CD14-positive monocyte (primary cell): ENCODE results near the gene SV2B. TPM values are rescaled to one million over a fixed set of nuclear protein-coding genes. Genes with fewer than 3 reads are reported as not detected.

Experiments
- DNase-seq, 3 donors: peaks; one replicate each; pipeline ENCODE4 v3.0.0-alpha.2; 2011 to 2022
- H2AFZ ChIP-seq: 2 replicates; pipeline ENCODE4 v1.6.0; 2012; ENCODE audit warnings: mild to moderate bottlenecking, low read depth, low read length, inconsistent platforms; ENCODE audit not compliant: insufficient read depth, poor library complexity, severe bottlenecking
- H3K27ac ChIP-seq, 2 donors: 1 replicate in 1 of 2; 2 replicates in 1 of 2; pipeline ENCODE4 v1.5.1; 2012 to 2013; ENCODE audit warnings: low read length in 2 of 2, control low read depth in 1 of 2, inconsistent platforms in 1 of 2, low read depth in 1 of 2, mild to moderate bottlenecking in 1 of 2
- H3K27me3 ChIP-seq, 2 donors: one replicate each; pipeline versions ENCODE4 v1.6.0 to v1.6.1; 2011 to 2013; ENCODE audit warnings: low read length in 2 of 2; ENCODE audit not compliant: control insufficient read depth in 2 of 2, insufficient read depth in 2 of 2
- H3K36me3 ChIP-seq, 2 donors: replicated peaks in 1 of 2; 1 replicate in 1 of 2; 2 replicates in 1 of 2; pipeline versions ENCODE4 v1.5.1 to v1.6.1; 2012 to 2013; ENCODE audit warnings: low read length in 2 of 2, control low read depth in 1 of 2, inconsistent platforms in 1 of 2, mild to moderate bottlenecking in 1 of 2; ENCODE audit not compliant: insufficient read depth in 2 of 2, control insufficient read depth in 1 of 2
- H3K4me1 ChIP-seq, 2 donors: 1 replicate in 1 of 2; 2 replicates in 1 of 2; pipeline versions ENCODE4 v1.5.1 to v1.6.1; 2012 to 2013; ENCODE audit warnings: low read length in 2 of 2, control low read depth in 1 of 2, inconsistent platforms in 1 of 2, mild to moderate bottlenecking in 1 of 2, moderate library complexity in 1 of 2; ENCODE audit not compliant: insufficient read depth in 2 of 2, control insufficient read depth in 1 of 2
- H3K4me2 ChIP-seq: replicated peaks from 2 replicates; pipeline ENCODE3; 2012; ENCODE audit warnings: low read length, moderate library complexity, mild to moderate bottlenecking; ENCODE audit not compliant: poor library complexity, severe bottlenecking; ENCODE audit errors: extremely low read depth
- H3K4me3 ChIP-seq, 3 experiments: fragments of 200-600 bp in 1 of 3; sonication (generic) in 1 of 3; replicated peaks in 1 of 3; 1 replicate in 2 of 3; 2 replicates in 1 of 3; pipeline ENCODE4 v1.5.1; 2011 to 2013; ENCODE audit warnings: low read length in 3 of 3, mild to moderate bottlenecking in 3 of 3, control low read depth in 2 of 3, low read depth in 2 of 3, inconsistent platforms in 1 of 3, moderate library complexity in 1 of 3
- H3K79me2 ChIP-seq: 2 replicates; pipeline ENCODE4 v1.6.0; 2012; ENCODE audit warnings: mild to moderate bottlenecking, control low read depth, inconsistent platforms, low read length, moderate library complexity; ENCODE audit not compliant: insufficient read depth
- H3K9ac ChIP-seq: 2 replicates; pipeline ENCODE4 v1.6.0; 2017; ENCODE audit warnings: low read length, mild to moderate bottlenecking; ENCODE audit not compliant: insufficient read depth, poor library complexity, severe bottlenecking
- H3K9me3 ChIP-seq, 2 donors: replicated peaks in 1 of 2; 1 replicate in 1 of 2; 2 replicates in 1 of 2; pipeline versions ENCODE4 v1.5.1 to v1.6.1; 2012 to 2013; ENCODE audit warnings: low read length in 2 of 2, control low read depth in 1 of 2; ENCODE audit not compliant: control insufficient read depth in 1 of 2, insufficient read depth in 1 of 2
- H4K20me1 ChIP-seq: 2 replicates; pipeline ENCODE4 v1.6.0; 2012; ENCODE audit warnings: mild to moderate bottlenecking, low read length, control low read depth, moderate library complexity; ENCODE audit not compliant: insufficient read depth
- H3K27ac Mint-ChIP-seq, 7 donors: one replicate each; pipeline ENCODE4 v1.8.0; 2020; ENCODE audit warnings: mild to moderate bottlenecking in 7 of 7, mixed read lengths in 7 of 7, moderate library complexity in 6 of 7, inconsistent platforms in 2 of 7
- H3K27me3 Mint-ChIP-seq, 3 donors: one replicate each; pipeline ENCODE4 v1.8.0; 2021 to 2022; ENCODE audit warnings: low read depth in 3 of 3, mild to moderate bottlenecking in 3 of 3, mixed read lengths in 3 of 3, moderate library complexity in 3 of 3, inconsistent platforms in 1 of 3
- H3K36me3 Mint-ChIP-seq, 2 donors: one replicate each; pipeline ENCODE4 v1.8.0; 2020; ENCODE audit warnings: mixed read lengths in 2 of 2, inconsistent platforms in 1 of 2, mild to moderate bottlenecking in 1 of 2
- H3K4me1 Mint-ChIP-seq: one replicate; pipeline ENCODE4 v1.8.0; 2020; ENCODE audit warnings: mild to moderate bottlenecking, mixed read lengths
- H3K4me3 Mint-ChIP-seq, 2 donors: one replicate each; pipeline ENCODE4 v1.8.0; 2020; ENCODE audit warnings: mild to moderate bottlenecking in 2 of 2, mixed read lengths in 2 of 2, moderate library complexity in 1 of 2
- H3K9me3 Mint-ChIP-seq, 7 donors: one replicate each; pipeline ENCODE4 v1.8.0; 2020 to 2022; ENCODE audit warnings: mixed read lengths in 7 of 7, mild to moderate bottlenecking in 6 of 7, moderate library complexity in 6 of 7, inconsistent platforms in 2 of 7
- CTCF ChIP-seq: fragments of 200-600 bp; IDR thresholded peaks from one replicate; pipeline ENCODE4 v1.8.0; 2022; ENCODE audit warnings: antibody characterized with exemption, mild to moderate bottlenecking
- whole genome bisulfite sequencing: methylation state at CpG from one replicate; pipeline ENCODE4 v1.1.5; 2013; ENCODE audit warnings: missing lambda C conversion rate; ENCODE audit not compliant: insufficient coverage; 5-methylcytosine and 5-hydroxymethylcytosine counted together
- intact Hi-C, 2 donors: fragments of 100-400 bp; cut with micrococcal nuclease; formaldehyde crosslinking; loops; one replicate each; pipeline versions ENCODE4 v1.15.0 to v1.15.1; 2023
- polyA plus RNA-seq, 3 donors: library from polyadenylated mRNA; depleted of rRNA in 1 of 3; unstranded in 2 of 3; stranded (reverse) in 1 of 3; fragments of 300-500 nt in 2 of 3; fragments of >200 nt in 1 of 3; fragmentation: Illumina TruSeq in 2 of 3; gene quantifications; 1 replicate in 2 of 3; 2 replicates in 1 of 3; pipeline ENCODE4 v1.2.3, GENCODE V29; 2012 to 2021

Gene SV2B
- polyA plus RNA-seq, 3 donors: not detected

- no peak overlapping the region for H3K27ac ChIP-seq
- WGBS: no CpG with 5 or more reads among the region's 3 CpGs
- H3K4me1 ChIP-seq: peaks cover 55 to 75% of the 10 kb centered on the region in 2 donors
- no peaks in the 10 kb centered on the region for H3K36me3 ChIP-seq
- peak overlapping the region in 1 of 3 experiments; percentile 10 for H3K4me3 ChIP-seq
- intact Hi-C loops: no loop called here
- H3K9ac ChIP-seq: no peak overlapping the region
- Mint-ChIP-seq H3K4me3 (peak overlapping the region in 1 of 2 donors; percentile 61), H3K36me3 (peaks cover 0 to 2% of the 10 kb centered on the region in 2 donors), H3K27me3 (peaks cover 0 to 2% (median 2%) of the 10 kb centered on the region in 3 donors), H3K27ac (peak overlapping the region in 1 of 7 donors; percentile 76), H3K4me1 (peaks cover 64% of the 10 kb centered on the region), H3K9me3 (peaks cover 0 to 3% (median 2%) of the 10 kb centered on the region in 7 donors)
- no peak for TF ChIP-seq CTCF
- no peaks in the 10 kb centered on the region for H4K20me1 ChIP-seq
- no peaks in the 10 kb centered on the region for H3K79me2 ChIP-seq
- H2AFZ ChIP-seq: no peak overlapping the region
- no peaks in the 10 kb centered on the region for H3K27me3 ChIP-seq
- no peaks in the 10 kb centered on the region for H3K9me3 ChIP-seq
- H3K4me2 ChIP-seq: peak overlapping the region; percentile 4
- DNase-seq: peak in 2 of 3 donors; percentile 49 to 52
These were observed 155.7 kb downstream of the SV2B start for GRCh38 chr15:91255670-91256192.

- intact Hi-C loops: no loop called here
- no peak overlapping the region for H3K9ac ChIP-seq
- H3K79me2 ChIP-seq: no peaks in the 10 kb centered on the region
- 64% methylated on average over 5 of the region's 6 CpGs for WGBS
- H3K4me3 ChIP-seq: no peak overlapping the region
- Mint-ChIP-seq H3K4me1 (peaks cover 54% of the 10 kb centered on the region), H3K27ac (no peak overlapping the region), H3K27me3 (peaks cover 0 to 2% (median 2%) of the 10 kb centered on the region in 3 donors), H3K9me3 (peaks cover 0 to 3% (median 0%) of the 10 kb centered on the region in 7 donors), H3K4me3 (peak overlapping the region in 1 of 2 donors; percentile 74), H3K36me3 (peaks cover 0 to 2% of the 10 kb centered on the region in 2 donors)
- H2AFZ ChIP-seq: no peak overlapping the region
- no peaks in the 10 kb centered on the region for H3K36me3 ChIP-seq
- H3K4me2 ChIP-seq: peak overlapping the region; percentile 2
- TF ChIP-seq CTCF: no peak
- no peaks in the 10 kb centered on the region for H3K27me3 ChIP-seq
- H4K20me1 ChIP-seq: no peaks in the 10 kb centered on the region
- no peaks in the 10 kb centered on the region for H3K9me3 ChIP-seq
- DNase-seq: no peak
- H3K27ac ChIP-seq: no peak overlapping the region
- H3K4me1 ChIP-seq: peaks cover 58 to 66% of the 10 kb centered on the region in 2 donors
These were observed 157.8 kb downstream of the SV2B start for GRCh38 chr15:91257746-91258414.
